Measurements from ENCODE around the gene OR10V1.
"Not testable (repeated sequence)": the region's sequence is repeated elsewhere in the genome, so short reads cannot be mapped to it uniquely, and the experiment has no call there.

OR10V1 gene

DNA sequence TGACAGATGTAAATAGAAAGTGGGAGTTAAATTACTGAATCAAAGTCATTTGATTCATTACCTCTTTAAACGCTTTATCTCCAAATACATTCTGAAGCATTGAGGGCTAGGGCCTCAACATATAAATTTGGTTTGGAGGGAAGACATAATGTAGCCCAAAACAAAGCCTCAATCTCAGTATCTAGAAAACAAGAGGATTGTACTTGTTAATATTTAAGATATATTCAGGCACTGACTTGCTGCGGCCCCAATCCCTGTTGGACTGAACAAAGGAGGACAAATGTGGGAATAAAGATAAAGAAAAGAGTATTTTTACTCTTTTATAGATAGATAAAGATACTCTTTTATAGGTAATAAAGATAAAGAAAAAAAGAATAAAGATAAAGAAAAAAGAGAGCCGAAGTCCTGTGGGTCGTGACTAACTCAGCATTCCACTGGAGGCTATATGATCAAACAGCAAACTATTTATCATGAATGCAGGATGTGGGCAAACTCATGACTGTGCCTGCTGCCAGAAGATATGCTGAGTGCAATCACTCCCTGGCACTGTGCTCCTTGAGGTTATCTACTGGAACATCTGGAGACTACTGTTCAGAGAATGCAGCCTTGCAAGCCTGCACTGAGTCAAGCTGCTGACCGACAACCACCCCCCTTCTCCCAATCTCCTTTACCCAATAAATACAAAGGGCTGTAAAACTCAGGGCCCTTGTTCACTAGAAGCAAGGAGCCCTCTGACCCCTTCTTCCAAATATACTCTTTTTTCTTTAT is 6.9 kb downstream of the OR10V1 start:
- H3K27me3 ChIP-seq (ENCODE audit: control insufficient read depth, insufficient read depth, low read length): no peaks in the 10 kb centered on the region
- no peak overlapping the region for H3K9ac ChIP-seq (ENCODE audit: low read depth, low read length)
- H3K9me3 ChIP-seq (ENCODE audit: control insufficient read depth, insufficient read depth, low read length): no peaks in the 10 kb centered on the region
- H3K36me3 ChIP-seq (ENCODE audit: control insufficient read depth, insufficient read depth, low read length): no peaks in the 10 kb centered on the region
- H3K4me3 ChIP-seq (ENCODE audit: low read depth, low read length): no peak overlapping the region
- no peaks in the 10 kb centered on the region for H3K4me1 ChIP-seq (ENCODE audit: control insufficient read depth, insufficient read depth, low read length)

DNA sequence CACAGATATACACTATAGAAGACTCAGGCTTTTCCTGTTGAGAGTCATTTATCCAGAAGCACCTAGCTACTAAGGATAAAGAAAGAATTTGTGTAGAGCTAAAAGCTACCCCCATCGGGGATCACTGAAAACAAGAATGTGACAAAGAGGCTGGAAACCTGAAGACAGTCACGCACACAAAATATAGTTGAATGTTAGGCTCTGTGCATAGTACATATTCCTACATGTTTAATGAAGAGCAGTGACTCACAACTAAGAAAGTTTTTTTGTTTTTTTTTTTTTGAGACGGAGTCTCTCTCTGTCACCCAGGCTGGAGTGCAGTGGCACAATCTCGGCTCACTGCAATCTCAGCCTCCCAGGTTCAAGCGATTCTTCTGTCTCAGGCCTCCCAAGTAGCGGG is 8.4 kb downstream of the OR10V1 start:
- no peak overlapping the region for H3K4me3 ChIP-seq (ENCODE audit: low read depth, low read length)
- no peaks in the 10 kb centered on the region for H3K9me3 ChIP-seq (ENCODE audit: control insufficient read depth, insufficient read depth, low read length)
- H3K27me3 ChIP-seq (ENCODE audit: control insufficient read depth, insufficient read depth, low read length): no peaks in the 10 kb centered on the region
- H3K36me3 ChIP-seq (ENCODE audit: control insufficient read depth, insufficient read depth, low read length): no peaks in the 10 kb centered on the region
- H3K9ac ChIP-seq (ENCODE audit: low read depth, low read length): no peak overlapping the region
- H3K4me1 ChIP-seq (ENCODE audit: control insufficient read depth, insufficient read depth, low read length): no peaks in the 10 kb centered on the region

DNA sequence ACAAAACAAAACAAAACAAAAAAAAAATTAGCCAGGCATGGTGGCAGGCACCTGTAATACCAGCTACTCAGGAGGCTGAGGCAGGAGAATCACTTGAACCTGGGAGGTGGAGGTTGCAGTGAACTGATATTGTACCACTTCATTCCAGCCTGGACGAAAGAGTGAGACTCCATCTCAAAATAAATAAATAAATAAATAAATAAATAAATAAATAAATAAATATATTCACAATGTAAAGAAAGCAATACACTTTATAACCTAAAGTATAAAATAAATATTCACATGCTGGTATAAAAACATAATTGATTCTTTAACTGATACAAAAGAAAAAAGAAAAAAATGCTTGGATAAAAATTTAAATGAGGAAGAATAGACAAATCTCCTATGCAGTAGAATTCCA is 10.1 kb downstream of the OR10V1 start:
- H3K9ac ChIP-seq (ENCODE audit: low read depth, low read length); H3K4me1 ChIP-seq (ENCODE audit: control insufficient read depth, insufficient read depth, low read length); H3K36me3 ChIP-seq (ENCODE audit: control insufficient read depth, insufficient read depth, low read length); H3K4me3 ChIP-seq (ENCODE audit: low read depth, low read length); H3K27me3 ChIP-seq (ENCODE audit: control insufficient read depth, insufficient read depth, low read length); H3K9me3 ChIP-seq (ENCODE audit: control insufficient read depth, insufficient read depth, low read length): not testable (repeated sequence)

DNA sequence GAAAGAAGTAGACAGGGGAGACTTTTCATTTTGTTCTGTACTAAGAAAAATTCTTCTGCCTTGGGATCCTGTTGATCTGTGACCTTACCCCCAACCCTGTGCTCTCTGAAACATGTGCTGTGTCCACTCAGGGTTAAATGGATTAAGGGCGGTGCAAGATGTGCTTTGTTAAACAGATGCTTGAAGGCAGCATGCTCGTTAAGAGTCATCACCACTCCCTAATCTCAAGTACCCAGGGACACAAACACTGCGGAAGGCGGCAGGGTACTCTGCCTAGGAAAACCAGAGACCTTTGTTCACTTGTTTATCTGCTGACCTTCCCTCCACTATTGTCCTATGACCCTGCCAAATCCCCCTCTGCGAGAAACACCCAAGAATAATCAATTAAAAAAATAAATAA is 13.5 kb downstream of the OR10V1 start:
- not testable (repeated sequence) for H3K36me3 ChIP-seq (ENCODE audit: control insufficient read depth, insufficient read depth, low read length); H3K4me3 ChIP-seq (ENCODE audit: low read depth, low read length); H3K9ac ChIP-seq (ENCODE audit: low read depth, low read length); H3K4me1 ChIP-seq (ENCODE audit: control insufficient read depth, insufficient read depth, low read length); H3K27me3 ChIP-seq (ENCODE audit: control insufficient read depth, insufficient read depth, low read length); H3K9me3 ChIP-seq (ENCODE audit: control insufficient read depth, insufficient read depth, low read length)

DNA sequence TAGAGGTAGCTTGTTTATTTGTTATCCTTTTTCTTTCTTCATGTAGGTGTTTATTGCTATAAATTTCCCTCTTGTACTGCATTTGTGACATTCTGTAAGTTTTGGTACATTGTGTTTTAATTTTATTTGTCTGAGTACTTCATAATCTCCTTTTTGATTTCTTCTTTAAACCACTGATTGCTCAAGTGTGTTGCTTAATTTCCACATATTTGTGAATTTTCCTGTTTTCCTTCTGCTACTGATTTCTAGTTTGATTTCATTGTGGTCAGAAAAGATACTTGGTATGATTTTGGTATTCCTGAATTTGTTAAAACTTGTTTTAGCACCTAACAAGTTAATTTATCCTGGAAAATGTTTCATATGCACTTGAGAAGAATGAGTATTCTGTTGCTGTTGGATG is 15.1 kb downstream of the OR10V1 start:
- no peaks in the 10 kb centered on the region for H3K9me3 ChIP-seq (ENCODE audit: control insufficient read depth, insufficient read depth, low read length)
- no peak overlapping the region for H3K9ac ChIP-seq (ENCODE audit: low read depth, low read length)
- no peaks in the 10 kb centered on the region for H3K36me3 ChIP-seq (ENCODE audit: control insufficient read depth, insufficient read depth, low read length)
- H3K4me3 ChIP-seq (ENCODE audit: low read depth, low read length): no peak overlapping the region
- no peaks in the 10 kb centered on the region for H3K27me3 ChIP-seq (ENCODE audit: control insufficient read depth, insufficient read depth, low read length)
- H3K4me1 ChIP-seq (ENCODE audit: control insufficient read depth, insufficient read depth, low read length): no peaks in the 10 kb centered on the region

DNA sequence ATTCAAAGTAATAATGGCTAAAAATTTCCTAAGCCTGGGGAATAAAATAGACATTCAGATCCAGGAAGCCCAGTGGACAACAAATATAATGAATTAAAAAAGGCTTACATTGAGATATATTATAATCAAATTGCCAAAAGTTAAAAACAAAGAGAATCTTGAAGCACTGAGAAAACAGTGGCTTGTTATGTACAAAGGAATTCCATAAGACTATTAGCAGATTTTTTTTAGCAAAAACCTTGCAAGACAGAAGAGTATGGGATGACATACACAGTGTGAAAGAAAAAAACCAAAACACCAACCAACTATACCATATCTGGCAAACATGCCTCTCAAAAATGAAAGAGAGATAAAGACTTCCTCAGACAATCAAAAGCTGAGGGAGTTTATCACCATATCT is 20.7 kb downstream of the OR10V1 start:
- H3K9me3 ChIP-seq (ENCODE audit: control insufficient read depth, insufficient read depth, low read length): no peaks in the 10 kb centered on the region
- H3K9ac ChIP-seq (ENCODE audit: low read depth, low read length): no peak overlapping the region
- H3K4me1 ChIP-seq (ENCODE audit: control insufficient read depth, insufficient read depth, low read length): no peaks in the 10 kb centered on the region
- H3K4me3 ChIP-seq (ENCODE audit: low read depth, low read length): no peak overlapping the region
- H3K27me3 ChIP-seq (ENCODE audit: control insufficient read depth, insufficient read depth, low read length): no peaks in the 10 kb centered on the region
- no peaks in the 10 kb centered on the region for H3K36me3 ChIP-seq (ENCODE audit: control insufficient read depth, insufficient read depth, low read length)

DNA sequence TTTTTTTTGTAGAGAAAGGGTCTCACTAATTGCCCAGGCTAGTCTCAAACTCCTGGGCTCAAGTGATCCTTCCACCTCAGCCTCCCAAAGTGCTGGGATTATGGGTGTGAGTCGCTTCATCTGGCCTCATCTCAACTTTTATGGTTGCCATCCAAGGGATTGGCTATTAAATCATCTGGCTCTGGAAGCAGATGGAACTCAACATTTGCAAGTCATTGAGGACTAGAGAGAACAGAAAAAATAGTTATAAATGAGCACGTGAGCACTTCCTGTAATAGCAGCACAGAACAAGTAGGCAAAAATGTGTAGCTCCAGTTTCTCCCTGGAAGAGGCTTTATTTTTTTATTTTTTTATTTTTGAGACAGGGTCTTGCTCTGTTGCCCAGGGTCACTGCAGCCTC is 22.5 kb downstream of the OR10V1 start:
- no peaks in the 10 kb centered on the region for H3K4me1 ChIP-seq (ENCODE audit: control insufficient read depth, insufficient read depth, low read length)
- no peaks in the 10 kb centered on the region for H3K9me3 ChIP-seq (ENCODE audit: control insufficient read depth, insufficient read depth, low read length)
- no peak overlapping the region for H3K9ac ChIP-seq (ENCODE audit: low read depth, low read length)

DNA sequence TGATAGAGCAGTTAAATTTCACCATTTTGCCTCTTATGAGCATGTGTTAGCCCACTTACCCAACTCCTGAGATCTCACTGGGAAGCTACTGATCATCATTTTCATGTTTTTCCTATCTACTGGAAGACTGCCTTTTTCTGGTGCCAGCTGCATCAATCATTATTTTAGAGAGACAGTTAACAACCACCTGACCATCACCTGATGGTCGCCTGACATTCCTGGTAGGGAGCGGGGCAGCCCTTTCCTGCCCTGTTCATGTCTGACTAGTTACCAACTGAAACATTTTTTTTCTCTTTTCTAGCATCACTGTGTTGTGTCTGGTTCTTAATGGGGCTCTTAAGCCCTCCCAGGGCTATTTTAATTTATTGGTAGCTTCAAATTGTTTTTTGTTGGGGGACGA is 24.6 kb downstream of the OR10V1 start:
- no peak overlapping the region for H3K9ac ChIP-seq (ENCODE audit: low read depth, low read length)
- H3K27me3 ChIP-seq (ENCODE audit: control insufficient read depth, insufficient read depth, low read length): no peaks in the 10 kb centered on the region
- no peak overlapping the region for H3K4me3 ChIP-seq (ENCODE audit: low read depth, low read length)
- no peaks in the 10 kb centered on the region for H3K4me1 ChIP-seq (ENCODE audit: control insufficient read depth, insufficient read depth, low read length)
- H3K9me3 ChIP-seq (ENCODE audit: control insufficient read depth, insufficient read depth, low read length): no peaks in the 10 kb centered on the region
- H3K36me3 ChIP-seq (ENCODE audit: control insufficient read depth, insufficient read depth, low read length): no peaks in the 10 kb centered on the region

More for the DNA sequence above, 22.5 kb downstream of the OR10V1 start:
- H3K36me3 ChIP-seq (ENCODE audit: control insufficient read depth, insufficient read depth, low read length): no peaks in the 10 kb centered on the region
- no peak overlapping the region for H3K4me3 ChIP-seq (ENCODE audit: low read depth, low read length)
- no peaks in the 10 kb centered on the region for H3K27me3 ChIP-seq (ENCODE audit: control insufficient read depth, insufficient read depth, low read length)

DNA sequence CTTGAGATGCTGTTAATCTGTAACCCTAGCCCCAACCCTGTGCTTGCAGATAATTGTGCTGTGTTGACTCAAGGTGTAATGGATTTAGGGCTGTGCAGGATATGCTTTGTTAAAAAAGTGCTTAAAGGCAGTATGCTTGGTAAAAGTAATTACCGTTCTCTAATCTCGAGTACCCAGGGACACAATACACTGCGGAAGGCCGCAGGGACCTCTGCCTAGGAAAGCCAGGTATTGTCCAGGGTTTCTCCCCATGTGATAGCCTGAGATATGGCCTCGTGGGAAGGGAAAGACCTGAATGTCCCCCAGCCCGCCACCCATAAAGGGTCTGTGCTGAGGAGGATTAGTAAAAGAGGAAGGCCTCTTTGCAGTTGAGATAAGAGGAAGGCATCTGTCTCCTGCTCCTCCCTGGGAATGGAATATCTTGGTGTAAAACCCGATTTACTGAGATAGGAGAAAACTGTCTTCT is 32.4 kb downstream of the OR10V1 start:
- H3K27me3 ChIP-seq (ENCODE audit: control insufficient read depth, insufficient read depth, low read length); H3K9ac ChIP-seq (ENCODE audit: low read depth, low read length); H3K4me3 ChIP-seq (ENCODE audit: low read depth, low read length); H3K9me3 ChIP-seq (ENCODE audit: control insufficient read depth, insufficient read depth, low read length); H3K36me3 ChIP-seq (ENCODE audit: control insufficient read depth, insufficient read depth, low read length); H3K4me1 ChIP-seq (ENCODE audit: control insufficient read depth, insufficient read depth, low read length): not testable (repeated sequence)

DNA sequence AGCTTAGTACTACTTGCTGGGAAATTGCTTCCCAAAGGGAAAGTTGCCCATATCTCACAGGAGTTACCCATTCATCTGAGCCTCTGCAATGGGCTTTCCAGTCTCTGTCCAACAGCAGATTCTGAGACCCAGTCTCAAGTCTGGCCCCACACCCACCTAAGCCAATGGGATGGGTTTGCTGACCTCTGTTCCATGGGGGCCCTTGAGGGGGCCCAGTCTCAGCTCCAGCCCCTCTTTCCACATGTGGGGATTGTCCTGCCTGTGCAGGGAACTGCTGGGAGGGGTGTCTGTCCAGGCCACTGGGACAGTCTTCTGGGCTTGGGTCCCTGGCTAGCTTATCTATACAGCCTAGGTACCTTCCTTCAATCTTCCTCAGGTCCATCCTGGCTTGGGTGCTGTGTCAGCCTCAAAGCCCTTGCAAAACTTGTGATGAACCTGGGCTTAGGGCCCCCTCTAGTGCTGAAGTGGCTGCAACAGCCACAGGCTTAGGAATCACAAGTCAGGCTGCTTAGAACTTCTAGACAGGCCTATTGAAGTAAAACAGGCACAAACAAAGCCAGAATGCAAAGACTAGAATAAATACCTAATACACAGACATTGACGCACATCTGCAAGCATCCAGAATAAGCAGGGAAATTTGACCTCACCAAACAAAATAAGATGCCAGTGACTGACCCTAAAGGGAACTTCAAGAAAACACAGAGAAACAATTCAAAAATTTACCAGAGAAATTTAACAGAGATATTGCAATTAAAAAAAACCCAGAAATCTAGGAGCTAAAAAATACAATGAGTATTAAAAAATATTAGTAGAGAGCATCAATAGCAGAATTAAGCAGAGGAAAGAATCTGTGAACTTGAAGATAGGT is 33.1 kb downstream of the OR10V1 start:
- Histone ChIP-seq H3K27me3 (ENCODE audit: control insufficient read depth, insufficient read depth, low read length) (no peaks in the 10 kb centered on the region), H3K9ac (ENCODE audit: low read depth, low read length) (no peak overlapping the region), H3K4me3 (ENCODE audit: low read depth, low read length) (no peak overlapping the region), H3K36me3 (ENCODE audit: control insufficient read depth, insufficient read depth, low read length) (no peaks in the 10 kb centered on the region), H3K9me3 (ENCODE audit: control insufficient read depth, insufficient read depth, low read length) (no peaks in the 10 kb centered on the region), H3K4me1 (ENCODE audit: control insufficient read depth, insufficient read depth, low read length) (peaks cover 3% of the 10 kb centered on the region)

DNA sequence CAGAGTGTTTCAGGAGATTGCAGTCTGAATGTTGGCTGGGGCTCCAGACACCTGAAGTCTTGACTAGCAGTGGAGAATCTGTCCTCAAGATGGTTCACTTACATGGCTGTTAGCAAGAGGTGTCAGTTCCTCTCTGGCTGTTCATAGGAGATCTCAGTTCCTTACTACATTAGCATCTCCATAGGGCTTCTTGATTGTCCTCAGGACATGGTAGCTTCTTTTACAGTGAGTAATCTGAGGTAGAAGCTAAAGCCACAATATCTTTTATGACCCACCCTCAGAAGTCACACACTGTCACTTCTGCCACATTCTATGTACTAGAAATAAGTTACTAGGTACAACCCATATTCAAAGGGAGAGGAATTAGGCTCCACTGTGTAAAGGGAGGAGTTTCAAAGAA is 34.3 kb downstream of the OR10V1 start:
- H3K9me3 ChIP-seq (ENCODE audit: control insufficient read depth, insufficient read depth, low read length): no peaks in the 10 kb centered on the region
- no peak overlapping the region for H3K9ac ChIP-seq (ENCODE audit: low read depth, low read length)
- no peaks in the 10 kb centered on the region for H3K36me3 ChIP-seq (ENCODE audit: control insufficient read depth, insufficient read depth, low read length)
- peaks cover 3% of the 10 kb centered on the region for H3K4me1 ChIP-seq (ENCODE audit: control insufficient read depth, insufficient read depth, low read length)
- H3K4me3 ChIP-seq (ENCODE audit: low read depth, low read length): no peak overlapping the region
- no peaks in the 10 kb centered on the region for H3K27me3 ChIP-seq (ENCODE audit: control insufficient read depth, insufficient read depth, low read length)

DNA sequence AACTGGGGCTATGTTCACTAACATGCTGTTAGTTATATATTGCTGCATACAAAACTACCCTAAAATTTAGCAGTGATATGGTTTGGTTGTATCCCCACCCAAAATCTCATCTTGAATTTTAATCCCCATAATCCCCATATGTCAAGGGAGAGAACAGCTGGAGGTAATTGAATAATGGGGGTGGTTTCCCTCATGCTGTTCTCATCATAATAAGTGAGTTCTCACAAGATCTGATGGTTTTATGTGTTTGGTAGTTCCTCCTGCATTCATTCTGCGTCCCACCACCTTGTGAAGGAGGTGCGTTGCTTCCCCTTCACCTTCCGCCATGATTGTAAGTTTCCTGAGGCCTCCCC is 34.9 kb downstream of the OR10V1 start:
- Histone ChIP-seq H3K4me1 (ENCODE audit: control insufficient read depth, insufficient read depth, low read length) (peaks cover 3% of the 10 kb centered on the region), H3K36me3 (ENCODE audit: control insufficient read depth, insufficient read depth, low read length) (no peaks in the 10 kb centered on the region), H3K9me3 (ENCODE audit: control insufficient read depth, insufficient read depth, low read length) (no peaks in the 10 kb centered on the region), H3K9ac (ENCODE audit: low read depth, low read length) (no peak overlapping the region), H3K27me3 (ENCODE audit: control insufficient read depth, insufficient read depth, low read length) (no peaks in the 10 kb centered on the region), H3K4me3 (ENCODE audit: low read depth, low read length) (no peak overlapping the region)

Data from iPS-15b (cell line).